ENCODE data around the gene SLC2A11.

GRCh38 chr22:23922921-23923320, 65.2 kb downstream of the SLC2A11 start:
- TF ChIP-seq EZH2 (IDR thresholded peaks at IDR 0.05; ENCODE audit: low read length, missing control alignments) (no peak), CTCF (conservative IDR thresholded peaks at IDR 0.05 in 1 of 2, IDR thresholded peaks at IDR 0.05 in 1 of 2; ENCODE audit: low read depth in 1 of 2, low read length in 2 of 2) (no peak)
